Renal cortical epithelial cell (primary cell): Measurements from ENCODE around the gene SPACA5B. TPM values are rescaled to one million over a fixed set of nuclear protein-coding genes. Genes with fewer than 3 reads are reported as not detected.
A peak's percentile ranks its signal among the peaks of the same experiment; 100 is the strongest.
"Not testable (repeated sequence)": the region's sequence is repeated elsewhere in the genome, so short reads cannot be mapped to it uniquely, and the experiment has no call there.

Experiments
- DNase-seq: peaks from one replicate; pipeline ENCODE4 v3.0.0-alpha.2; 2011; ENCODE audit warnings: low read depth
- total RNA-seq: library from RNA; depleted of rRNA; stranded (reverse); fragments of >200 nt; gene quantifications from 2 replicates; pipeline ENCODE4 v1.2.3, GENCODE V29; 2014

SPACA5B gene
- total RNA-seq: not detected in 2 replicates

GRCh38 chrX:48130326-48130725 is at the start of gene SPACA5B:
Gene SPACA5B (plus strand): TSS chrX:48130626. CDS start chrX:48130688, 62 bp downstream.
- not testable (repeated sequence) for DNase-seq

DNA sequence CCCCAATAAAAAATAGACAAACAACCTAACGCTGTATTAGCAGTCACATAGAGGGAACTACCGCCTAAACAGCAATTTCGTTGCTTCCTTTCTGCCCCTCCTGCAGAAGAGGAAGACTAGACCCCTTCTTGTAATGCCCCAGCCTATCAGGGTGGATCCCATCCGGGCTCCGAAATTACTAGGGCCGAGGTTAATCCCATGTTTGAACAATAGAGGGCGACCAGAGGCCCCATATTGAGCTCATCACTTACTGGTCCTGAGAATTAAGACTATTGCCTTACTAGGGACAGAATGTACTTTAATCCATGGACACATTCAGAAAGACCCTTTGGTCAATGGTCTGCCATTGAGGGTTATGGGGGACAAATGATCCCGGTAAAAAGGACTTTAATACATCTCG is 47.2 kb upstream of the SPACA5B start:
- DNase-seq: peak; percentile 30

DNA sequence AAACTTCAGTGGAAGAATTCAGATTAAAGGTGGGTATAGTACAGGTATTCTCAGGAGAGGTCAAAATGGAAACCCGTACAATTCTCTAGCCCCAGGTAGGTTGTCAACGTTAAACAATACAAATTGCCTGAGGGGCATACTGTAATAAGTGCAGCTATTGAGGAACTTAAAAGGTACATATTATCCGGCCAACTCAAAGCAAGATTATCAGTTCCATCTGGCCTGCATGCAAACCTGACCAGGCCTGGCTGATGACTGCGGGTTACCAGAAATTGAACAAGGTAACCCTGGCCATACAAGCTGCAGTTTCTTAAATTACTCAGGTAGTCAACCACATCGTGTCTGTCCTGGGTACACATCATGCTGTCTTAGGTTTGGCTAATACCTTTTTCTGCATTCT is 46.7 kb upstream of the SPACA5B start:
- DNase-seq: peak; percentile 0

- DNase-seq: peak; percentile 74
These were observed 44.3 kb upstream of the SPACA5B start for GRCh38 chrX:48086082-48086481.

- DNase-seq: peak; percentile 7
These were observed 40.3 kb upstream of the SPACA5B start for GRCh38 chrX:48090123-48090522.

- not testable (repeated sequence) for DNase-seq
These were observed 37.9 kb upstream of the SPACA5B start for GRCh38 chrX:48092558-48092957.

GRCh38 chrX:48101443-48101842 is 29.0 kb upstream of the SPACA5B start:
- no peak for DNase-seq

GRCh38 chrX:48102874-48103374 is 27.5 kb upstream of the SPACA5B start:
- no peak for DNase-seq

DNA sequence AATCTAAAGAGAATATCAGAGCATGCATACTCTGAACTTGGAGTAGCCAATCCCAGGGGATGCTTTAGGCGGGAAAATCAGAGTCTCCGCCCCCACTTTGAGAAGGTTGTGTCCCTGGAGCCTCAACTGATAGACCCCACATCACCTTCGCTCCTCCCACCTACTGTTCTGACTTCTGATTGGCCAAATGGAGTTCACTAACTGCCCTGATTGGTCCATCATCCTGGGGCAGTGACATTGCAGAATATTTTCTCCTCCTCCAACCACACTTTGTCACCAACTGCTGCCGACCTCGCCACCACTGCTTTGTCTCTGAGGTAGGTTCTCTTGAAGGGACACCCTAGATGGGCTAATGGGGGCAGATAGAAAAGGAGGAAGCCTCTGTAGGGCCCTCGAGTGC is 22.7 kb upstream of the SPACA5B start:
- no peak for DNase-seq

DNA sequence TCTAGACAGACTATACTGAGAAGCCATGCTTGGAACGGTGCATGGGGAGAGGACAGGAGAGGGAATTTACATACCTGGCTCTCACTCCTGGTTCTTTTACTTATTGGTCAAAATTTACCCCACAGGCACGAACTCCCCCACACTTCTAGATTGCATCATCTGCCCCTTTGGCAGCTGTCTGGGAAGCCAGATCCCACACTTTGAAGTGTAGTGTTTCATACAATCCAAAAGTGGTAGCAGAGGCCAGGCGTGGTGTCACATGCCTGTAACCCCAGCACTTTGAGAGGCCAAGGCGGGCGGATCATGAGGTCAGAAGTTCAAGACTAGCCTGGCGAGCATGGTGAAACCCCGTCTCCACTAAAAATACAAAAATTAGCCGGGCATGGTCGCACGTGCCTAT is 5.1 kb upstream of the SPACA5B start:
- DNase-seq: not testable (repeated sequence)

DNA sequence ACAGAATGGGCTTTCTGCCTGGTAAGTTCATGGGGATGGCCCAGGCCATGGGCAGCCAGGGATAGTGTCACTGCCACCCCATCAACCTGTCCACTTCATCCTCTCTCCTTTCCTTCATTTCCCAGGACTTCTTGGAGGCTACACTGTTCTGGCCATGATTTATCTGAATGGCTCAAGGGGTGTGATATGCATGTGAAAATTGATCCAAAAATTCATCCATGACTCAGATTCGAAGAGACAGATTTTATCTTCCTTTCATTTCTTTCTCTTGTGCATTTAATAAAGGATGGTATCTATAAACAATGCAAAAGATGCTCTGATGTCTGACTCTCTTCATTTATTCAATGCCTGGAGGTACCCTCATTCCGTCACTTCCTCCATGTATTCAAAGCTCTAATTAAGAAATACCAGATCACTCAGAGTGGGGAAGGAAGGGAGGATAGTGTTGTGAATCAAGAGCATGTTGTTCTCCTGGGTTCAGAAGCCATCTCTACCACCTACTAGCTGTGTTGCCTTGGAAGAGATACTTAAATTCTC is 1.9 kb downstream of the SPACA5B start:
- not testable (repeated sequence) for DNase-seq

DNA sequence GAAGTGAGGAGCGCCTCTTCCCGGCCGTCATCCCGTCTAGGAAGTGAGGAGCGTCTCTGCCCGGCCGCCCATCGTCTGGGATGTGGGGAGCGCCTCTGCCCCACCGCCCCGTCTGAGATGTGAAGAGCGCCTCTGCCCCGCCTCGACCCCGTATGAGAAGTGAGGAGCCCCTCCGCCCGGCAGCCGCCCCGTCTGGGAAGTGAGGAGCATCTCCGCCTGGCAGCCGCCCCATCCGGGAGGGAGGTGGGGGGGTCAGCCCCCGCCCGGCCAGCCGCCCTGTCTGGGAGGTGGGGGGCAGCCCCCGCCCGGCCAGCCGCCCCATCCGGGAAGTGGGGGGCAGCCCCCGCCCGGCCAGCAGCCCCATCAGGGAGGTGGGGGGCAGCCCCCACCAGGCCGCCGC is 8.7 kb downstream of the SPACA5B start:
- DNase-seq: not testable (repeated sequence)

- not testable (repeated sequence) for DNase-seq
These were observed 11.5 kb downstream of the SPACA5B start for GRCh38 chrX:48141810-48142508.

GRCh38 chrX:48142697-48143096 is 12.3 kb downstream of the SPACA5B start:
- not testable (repeated sequence) for DNase-seq

DNA sequence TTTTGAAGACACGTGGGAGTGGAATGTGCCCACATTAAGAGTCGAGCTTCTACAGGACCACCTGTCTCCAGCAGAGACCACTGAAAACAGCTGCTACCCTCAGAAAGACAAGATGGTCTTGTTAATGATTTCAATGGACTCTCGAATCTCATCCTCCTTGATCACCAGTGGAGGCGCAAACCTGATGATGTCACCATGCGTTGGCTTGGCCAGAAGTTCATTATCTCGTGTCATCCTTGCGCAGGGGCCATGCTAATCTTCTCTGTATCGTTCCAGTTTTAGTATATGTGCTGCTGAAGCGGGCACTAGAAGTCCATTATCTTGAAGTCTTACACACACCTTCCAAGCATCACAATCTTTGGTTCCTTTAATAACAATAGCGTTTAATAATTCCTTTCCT is 23.3 kb downstream of the SPACA5B start:
- no peak for DNase-seq

DNA sequence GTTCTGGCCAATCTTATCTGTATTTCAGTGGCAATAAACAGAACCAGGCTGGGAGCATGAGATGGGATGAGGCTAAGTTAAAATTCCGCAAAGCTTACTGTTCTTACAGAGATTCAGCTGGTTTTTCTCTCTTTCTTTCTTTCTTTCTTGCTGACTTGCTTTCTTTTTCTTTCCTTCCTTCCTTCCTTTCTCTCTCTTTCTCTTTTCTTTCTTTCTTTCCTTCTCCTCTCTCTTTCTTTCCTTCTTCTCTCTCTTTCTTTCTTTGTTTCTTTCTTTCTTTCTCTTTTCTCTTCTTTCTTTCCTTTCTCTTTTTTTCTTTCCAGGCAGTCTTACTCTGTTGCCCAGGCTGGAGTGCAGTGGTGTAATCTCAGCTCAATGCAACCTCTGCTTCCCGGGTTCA is 24.4 kb downstream of the SPACA5B start:
- DNase-seq: no peak

DNA sequence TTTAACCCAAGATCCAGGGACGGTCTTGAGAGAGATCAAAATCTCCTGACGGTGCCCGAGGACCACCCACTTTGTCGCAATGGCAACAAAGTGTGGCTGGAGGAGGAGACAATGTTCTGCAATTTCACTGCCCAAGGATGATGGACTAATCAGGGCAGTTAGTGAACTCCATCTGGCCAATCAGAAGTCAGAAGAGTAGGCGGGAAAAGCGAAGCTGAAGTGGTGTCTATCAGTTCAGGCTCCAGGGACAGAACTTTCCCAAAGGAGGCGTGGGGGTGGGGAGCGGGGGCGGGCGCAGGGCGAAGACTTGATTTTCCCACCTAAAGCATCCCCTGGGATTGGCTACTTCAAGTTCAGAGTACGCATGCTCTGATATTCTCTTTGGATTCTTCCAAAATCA is 25.6 kb downstream of the SPACA5B start:
- no peak for DNase-seq

- DNase-seq: no peak
These were observed 34.8 kb downstream of the SPACA5B start for GRCh38 chrX:48165241-48165640.

DNA sequence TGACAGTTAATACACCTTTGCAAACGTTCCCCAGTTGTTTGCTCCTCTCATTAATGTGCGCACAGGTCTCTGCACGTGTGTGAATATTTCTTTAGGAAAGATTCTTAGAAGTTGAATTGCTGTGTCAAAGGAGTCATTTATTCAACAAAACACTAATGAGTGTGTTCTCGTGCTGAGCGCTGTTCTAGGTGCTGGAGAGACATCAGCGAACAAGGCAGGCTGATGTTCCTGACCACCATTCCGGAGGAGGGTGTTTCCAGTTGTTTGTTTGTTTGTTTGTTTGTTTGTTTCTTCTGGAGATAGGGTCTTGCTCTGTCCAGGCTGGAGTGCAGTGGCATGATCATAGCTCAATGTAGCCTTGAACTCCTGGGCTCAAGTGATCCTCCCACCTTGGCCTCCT is 35.9 kb downstream of the SPACA5B start:
- DNase-seq: not testable (repeated sequence)

GRCh38 chrX:48179691-48180090 is 49.3 kb downstream of the SPACA5B start:
- DNase-seq: no peak

DNA sequence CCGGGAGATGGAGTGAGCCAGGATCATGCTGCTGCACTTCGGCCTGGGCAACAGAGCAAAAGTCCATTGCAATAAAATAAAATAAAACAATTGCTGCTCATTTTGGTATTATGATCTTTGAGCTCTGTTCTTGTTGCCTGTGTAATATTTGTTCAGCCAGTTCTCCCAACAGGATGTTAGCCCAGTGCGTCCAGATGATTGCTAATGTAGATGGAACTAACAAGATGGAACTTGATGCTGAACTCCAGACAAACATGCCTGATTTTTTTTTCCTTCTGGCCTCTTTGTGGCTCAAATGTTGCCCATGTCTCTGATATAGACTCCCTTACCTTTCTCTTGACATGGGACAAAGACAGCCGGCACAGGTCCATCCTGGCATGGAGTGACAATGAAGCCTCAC is 50.4 kb downstream of the SPACA5B start:
- no peak for DNase-seq

DNA sequence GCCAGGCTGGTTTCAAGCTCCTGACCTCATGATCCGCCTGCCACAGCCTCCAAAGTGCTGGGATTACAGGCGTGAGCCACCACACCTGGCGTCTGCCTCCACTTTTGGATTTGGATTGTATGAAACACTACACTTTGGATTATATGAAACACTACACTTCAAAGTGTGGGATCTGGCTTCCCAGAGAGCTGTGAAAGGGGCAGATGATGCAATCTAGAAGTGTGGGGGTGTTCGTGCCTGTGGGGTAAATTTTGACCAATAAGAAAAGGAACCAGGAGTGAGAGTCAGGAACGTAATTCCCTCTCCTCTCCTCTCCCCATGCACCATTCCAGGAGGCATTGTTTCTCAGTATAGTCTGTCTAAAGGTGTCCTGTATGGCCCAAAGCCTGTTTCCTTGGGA is 51.5 kb downstream of the SPACA5B start:
- DNase-seq: not testable (repeated sequence)
